ENCODE measurements around the gene IFITM2.
A peak's percentile ranks its signal among the peaks of the same experiment; 100 is the strongest.
"Not testable (repeated sequence)": the region's sequence is repeated elsewhere in the genome, so short reads cannot be mapped to it uniquely, and the experiment has no call there.

Gene IFITM2

GRCh38 chr11:282171-282570 is 25.4 kb upstream of the IFITM2 start:
- DNase-seq = no peak

- no peak for DNase-seq
Measured at GRCh38 chr11:282630-283360, 24.8 kb upstream of the IFITM2 start.

- DNase-seq = no peak
Measured at GRCh38 chr11:283405-284104, 24.1 kb upstream of the IFITM2 start.

- no peak for DNase-seq
Measured at GRCh38 chr11:284105-285020, 23.3 kb upstream of the IFITM2 start.

GRCh38 chr11:285021-285893 is 22.4 kb upstream of the IFITM2 start:
- DNase-seq = no peak

GRCh38 chr11:285894-286220 is 21.8 kb upstream of the IFITM2 start:
- DNase-seq = no peak

- DNase-seq = not testable (repeated sequence)
Measured at GRCh38 chr11:286977-287820, 20.4 kb upstream of the IFITM2 start.

GRCh38 chr11:287821-288477 is 19.7 kb upstream of the IFITM2 start:
- DNase-seq = no peak

GRCh38 chr11:288478-289397 is 18.9 kb upstream of the IFITM2 start, which contains the start of gene PGGHG:
Gene PGGHG (plus strand): TSS chr11:289126. CDS start chr11:289817, 691 bp downstream.
- DNase-seq = peak; percentile 41

- no peak for DNase-seq
Measured at GRCh38 chr11:289398-289711, 18.3 kb upstream of the IFITM2 start.

GRCh38 chr11:289712-290620 is 17.6 kb upstream of the IFITM2 start:
- no peak for DNase-seq

GRCh38 chr11:290621-291231 is 16.9 kb upstream of the IFITM2 start:
- no peak for DNase-seq

- DNase-seq = no peak
Measured at GRCh38 chr11:291281-292210, 16.1 kb upstream of the IFITM2 start.

- DNase-seq = no peak
Measured at GRCh38 chr11:292211-293121, 15.2 kb upstream of the IFITM2 start.

- no peak for DNase-seq
Measured at GRCh38 chr11:293271-293851, 14.3 kb upstream of the IFITM2 start.
